Muscle of arm (tissue), 12 donors: ENCODE data around the gene UBA7. TPM values are rescaled to one million over a fixed set of nuclear protein-coding genes. Genes with fewer than 3 reads are reported as not detected.
"Not testable (repeated sequence)": the region's sequence is repeated elsewhere in the genome, so short reads cannot be mapped to it uniquely, and the experiment has no call there.

Source experiments
- DNase-seq: peaks from one replicate; pipeline ENCODE4 v3.0.0-alpha.2; 2013
- polyA plus RNA-seq, 12 donors: library from polyadenylated mRNA; unstranded; fragments of 120-200 nt; gene quantifications; one replicate each; pipeline ENCODE4 v1.2.1, GENCODE V29; 2013; ENCODE audit not compliant: insufficient read length in 12 of 12

UBA7 gene
- polyA plus RNA-seq, 12 donors = 15.0 to 33.7 (median 19.2) TPM; not detected in 1

DNA sequence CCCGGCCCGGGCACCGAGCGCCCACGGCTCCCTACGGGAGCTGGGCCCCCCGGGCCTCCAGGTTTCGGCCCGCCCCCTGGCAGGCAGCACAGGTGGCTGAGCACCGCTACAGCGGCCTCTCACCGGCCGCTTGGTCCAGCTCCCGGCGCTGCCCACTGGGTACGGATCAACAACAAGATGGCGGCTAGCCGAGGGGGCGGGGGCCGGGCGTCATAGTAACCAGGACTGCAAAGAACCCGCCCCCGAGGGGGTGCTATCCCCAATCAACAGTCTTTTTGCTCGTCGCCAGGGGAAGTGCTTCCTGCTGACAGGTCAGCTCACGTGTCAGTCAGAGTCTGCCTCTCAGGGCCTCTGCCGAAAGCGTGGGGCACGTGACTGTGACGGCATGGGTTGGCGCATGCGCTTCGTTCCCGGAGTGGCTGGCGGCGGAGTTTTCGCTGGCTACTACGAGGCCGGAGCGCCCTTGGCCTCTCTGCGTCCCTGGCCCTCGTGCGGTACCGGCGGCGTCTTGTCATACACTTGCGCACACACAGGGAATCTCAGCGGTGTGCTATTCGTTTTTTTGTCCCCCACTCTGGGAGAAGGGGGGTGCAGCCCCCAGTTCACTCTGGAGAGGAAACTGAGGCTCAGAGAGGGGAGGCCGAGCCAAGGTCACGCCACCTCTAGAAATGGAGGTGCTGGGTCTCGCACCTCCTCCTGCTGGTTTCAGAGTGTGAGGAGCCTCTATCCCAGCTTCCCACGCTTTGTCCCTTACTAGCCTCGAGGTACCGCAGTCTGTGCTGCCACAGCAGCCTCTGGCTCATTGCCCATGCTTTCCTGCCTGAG, 27.2 kb downstream of the UBA7 start, which contains the start of gene IP6K1:
Gene IP6K1 (minus strand): TSS at position 186 of the 825 bp plus-strand sequence. CDS start 38,502 bp downstream, outside the sequence.
- peak; percentile 100 for DNase-seq

DNA sequence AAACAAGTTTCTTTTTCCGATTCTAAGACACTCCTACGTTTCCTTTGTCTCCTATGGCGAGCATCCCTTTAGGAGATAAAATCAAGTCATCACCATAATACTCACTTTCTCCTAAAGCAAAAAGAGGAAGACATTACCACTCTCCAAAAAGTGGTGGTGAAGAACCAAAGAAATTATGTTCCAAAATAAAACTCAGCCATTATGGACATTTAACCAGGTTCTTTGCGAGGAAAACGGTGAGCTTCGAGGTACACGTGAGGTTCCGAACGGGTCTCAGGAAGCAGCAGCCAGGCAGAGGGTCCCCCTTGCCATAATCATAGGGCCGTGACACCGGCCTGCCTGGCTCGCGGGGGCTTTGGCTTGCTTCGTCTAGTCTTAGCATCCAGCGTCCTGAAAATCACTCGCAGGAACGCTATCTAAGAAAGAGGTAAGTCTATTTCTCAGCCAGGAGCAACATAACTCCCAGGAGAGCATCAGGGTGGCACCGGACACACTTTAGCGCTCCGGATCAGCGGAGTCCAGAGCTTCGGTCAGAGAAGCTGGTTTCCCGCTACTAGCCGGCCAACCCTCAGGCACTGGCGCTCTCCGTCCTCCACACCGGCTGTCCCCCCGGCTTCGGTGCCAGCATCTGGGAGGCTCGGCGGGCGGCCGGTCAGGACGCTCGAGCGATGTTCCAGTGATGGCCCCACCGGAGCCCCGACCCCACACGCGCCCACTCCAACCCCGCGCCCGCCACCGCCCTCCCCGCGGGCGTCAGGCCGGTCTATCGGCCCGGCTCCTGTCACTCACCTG, 28.0 kb downstream of the UBA7 start:
- peak; percentile 27 for DNase-seq

DNA sequence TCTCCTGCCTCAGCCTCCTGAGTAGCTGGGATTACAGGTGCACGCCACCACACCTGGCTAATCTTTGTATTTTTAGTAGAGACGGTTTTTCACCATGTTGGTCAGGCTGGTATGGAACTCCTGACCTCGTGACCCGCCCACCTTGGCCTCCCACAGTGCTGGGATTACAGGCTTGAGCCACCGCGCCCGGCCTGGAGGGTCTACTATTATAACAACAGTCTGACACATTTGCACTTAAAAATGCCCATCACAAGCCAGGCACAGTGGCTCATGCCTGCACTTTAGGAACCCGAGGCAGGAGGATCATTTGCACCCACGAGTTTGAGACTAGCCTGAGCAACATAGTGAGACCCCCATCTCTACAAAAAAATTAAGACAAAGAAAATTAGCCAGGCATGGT, 31.5 kb downstream of the UBA7 start:
- not testable (repeated sequence) for DNase-seq

DNA sequence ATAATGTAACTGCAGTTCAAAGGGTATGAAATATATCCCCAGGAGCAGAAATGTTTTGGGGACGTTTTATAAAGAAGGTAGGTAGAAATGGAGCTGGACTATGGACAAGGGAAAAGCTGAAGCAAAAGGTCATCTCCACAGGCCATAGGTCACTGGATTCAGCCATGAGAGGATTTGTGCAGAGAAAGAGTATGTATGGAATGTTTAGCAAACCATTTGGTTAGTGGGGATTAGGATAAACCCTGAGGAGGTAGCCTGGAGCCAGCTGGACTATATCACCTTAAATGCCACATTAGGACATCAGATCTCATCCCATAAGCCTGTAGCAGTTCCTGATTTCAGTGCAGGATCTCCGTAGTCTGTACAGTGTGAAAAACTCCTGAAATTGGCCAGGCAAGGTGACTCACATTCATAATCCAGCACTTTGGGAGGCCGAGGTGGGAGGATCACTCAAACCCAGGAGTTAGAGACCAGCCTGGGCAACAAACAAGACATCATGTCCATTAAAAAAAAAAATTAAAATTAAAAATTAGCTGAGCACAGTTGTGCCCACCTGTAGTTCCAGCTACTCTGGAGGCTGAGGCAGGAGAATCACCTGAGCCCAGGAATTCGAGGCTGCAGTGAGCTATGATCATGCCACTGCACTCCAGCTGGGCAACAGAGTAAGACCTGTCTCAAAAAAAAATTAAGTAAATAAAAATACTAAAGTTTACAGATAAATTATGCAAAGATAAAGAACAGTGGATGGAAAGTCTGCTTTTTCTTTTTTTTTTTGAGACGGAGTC, 32.1 kb downstream of the UBA7 start:
- DNase-seq = no peak

DNA sequence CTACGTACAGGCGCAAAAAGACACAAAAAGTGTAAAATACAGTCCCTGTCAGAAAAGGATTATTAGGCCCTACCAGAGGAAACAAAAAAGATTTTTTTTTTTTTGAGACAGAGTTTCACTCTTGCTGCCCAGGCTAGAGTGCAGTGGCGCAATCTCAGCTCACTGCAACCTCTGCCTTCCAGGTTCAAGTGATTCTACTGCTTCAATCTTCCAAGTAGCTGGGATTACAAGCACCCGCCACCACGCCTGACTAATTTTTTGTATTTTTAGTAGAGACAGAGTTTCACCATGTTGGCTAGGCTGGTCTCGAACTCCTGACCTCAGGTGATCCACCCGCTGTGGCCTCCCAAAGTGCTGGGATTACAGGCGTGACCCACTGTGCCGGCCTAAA, 32.8 kb downstream of the UBA7 start:
- not testable (repeated sequence) for DNase-seq

DNA sequence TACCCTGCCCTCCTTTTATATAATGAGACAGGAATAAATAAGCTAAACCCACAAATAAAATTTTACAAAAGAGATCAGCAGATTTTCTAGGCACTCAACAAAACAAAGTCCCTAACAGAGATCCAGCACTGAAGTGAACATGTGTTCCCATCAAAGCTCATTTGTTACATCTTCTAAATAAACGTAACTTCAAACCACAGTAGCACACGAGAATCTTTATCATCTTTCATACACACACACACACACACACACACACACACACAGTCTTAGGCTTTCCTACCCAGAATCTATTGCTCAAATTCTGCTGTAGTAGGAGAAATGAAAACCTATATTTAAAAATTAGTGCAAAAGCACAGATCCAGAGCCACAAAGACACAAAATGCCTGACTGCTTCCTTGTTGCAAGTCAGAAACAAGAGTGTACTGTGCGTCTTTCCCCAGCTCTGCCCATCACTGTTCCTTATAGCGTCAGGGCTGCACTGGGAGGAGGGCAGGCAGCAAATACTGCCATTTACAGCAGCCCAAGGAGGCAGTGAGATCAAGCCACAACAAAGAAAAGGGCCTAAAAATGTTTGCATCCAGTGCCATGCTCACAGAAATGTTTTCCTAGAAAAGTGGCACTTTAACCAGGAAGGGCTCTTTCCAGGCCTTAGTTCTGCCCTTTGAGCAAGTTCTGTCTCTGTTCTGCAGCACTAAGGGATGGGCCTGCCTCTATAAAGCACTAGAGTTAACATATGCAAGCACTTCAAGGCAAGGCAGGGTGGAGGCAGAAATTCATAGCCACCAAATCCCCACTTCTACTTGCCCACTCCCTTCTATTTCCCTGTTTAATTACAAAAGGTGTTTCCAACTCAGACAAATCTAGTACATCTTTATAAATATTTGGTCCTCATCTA, 33.4 kb downstream of the UBA7 start:
- no peak for DNase-seq

DNA sequence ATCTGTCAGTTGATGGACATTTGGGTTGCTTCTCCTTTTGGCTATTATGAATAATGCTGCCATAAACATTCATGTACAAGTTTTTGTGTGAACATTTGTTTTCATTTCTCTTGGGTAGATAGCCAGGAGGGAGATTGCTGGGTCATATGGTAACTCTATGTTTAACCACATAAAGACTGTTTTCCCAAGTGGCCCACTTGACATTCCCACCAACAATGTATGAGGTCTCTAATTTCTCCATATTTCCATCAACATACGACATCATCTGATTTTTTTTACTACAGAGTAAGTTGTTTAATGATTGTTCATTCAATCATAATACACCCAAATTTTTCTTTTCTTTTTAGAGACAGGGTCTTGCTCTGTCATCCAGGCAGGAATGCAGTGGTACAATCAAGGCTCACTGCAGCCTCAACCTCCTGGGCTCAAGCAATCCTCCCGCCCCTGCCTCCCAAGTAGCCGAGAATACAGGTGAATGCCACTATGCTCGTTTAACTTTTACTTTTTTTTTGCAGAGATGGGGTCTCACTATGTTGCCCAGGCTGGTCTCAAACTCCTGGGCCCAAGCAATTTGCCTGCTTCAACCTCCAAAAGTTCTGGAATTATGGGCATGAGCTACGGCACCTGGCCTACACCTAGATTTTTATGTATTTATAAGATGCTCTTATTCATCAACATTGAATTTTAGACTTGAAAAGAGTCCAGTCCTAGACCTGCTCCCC, 34.2 kb downstream of the UBA7 start:
- no peak for DNase-seq

DNA sequence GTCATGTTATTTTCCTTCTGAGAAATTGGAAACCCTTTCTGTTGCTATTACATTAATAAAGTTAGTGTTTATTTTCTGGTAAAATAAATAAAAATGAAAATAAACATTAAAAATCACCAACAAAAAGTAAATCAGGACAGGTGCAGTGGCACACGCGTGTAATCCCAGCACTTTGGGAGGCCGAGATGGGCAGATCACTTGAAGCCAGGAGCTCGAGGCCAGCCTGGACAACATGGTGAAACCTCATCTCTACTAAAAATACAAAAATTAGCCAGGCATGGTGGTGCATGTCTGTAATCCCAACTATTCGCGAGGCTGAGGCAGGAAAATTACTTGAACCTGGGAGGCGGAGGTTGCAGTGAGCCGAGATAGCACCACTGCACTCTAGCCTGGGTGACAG, 37.7 kb downstream of the UBA7 start:
- DNase-seq = not testable (repeated sequence)

DNA sequence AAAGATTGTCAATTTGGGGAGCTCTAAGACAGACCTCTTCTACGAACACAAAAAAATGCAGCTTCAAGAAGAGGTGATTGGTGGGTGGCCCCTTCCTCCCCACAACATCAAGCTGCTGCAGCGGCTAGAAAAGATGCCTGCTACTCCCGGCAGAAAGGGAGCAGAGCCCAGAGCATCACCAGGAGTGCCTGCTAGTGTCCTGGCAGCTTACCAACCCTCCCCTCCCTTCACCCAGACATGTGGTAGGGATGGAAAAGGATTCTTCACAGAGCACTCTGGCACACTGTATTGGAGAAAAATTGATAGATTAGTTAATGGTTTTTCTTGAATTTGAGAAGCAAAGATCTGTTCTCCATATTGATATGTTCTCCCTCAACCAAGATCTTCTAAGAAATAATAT, 38.2 kb downstream of the UBA7 start:
- DNase-seq = no peak

DNA sequence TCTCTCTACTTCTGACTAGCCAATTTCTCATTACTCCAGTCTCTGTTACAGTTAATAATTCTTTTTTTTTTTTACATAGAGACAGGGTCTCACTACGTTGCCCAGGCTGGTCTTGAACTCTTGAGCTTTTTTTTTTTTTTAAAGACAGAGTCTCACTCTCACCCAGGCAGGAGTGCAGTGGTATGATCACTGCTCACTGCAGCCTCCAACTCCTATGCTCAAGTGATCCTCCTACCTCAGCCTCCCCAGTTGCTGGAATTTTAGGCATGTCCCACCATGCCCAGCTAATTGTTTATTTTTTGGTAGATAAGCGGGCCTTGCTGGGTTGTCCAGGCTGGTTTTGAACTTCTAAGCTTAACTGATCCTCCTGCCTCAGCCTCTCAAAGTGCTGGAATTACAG, 41.0 kb downstream of the UBA7 start:
- DNase-seq = no peak

DNA sequence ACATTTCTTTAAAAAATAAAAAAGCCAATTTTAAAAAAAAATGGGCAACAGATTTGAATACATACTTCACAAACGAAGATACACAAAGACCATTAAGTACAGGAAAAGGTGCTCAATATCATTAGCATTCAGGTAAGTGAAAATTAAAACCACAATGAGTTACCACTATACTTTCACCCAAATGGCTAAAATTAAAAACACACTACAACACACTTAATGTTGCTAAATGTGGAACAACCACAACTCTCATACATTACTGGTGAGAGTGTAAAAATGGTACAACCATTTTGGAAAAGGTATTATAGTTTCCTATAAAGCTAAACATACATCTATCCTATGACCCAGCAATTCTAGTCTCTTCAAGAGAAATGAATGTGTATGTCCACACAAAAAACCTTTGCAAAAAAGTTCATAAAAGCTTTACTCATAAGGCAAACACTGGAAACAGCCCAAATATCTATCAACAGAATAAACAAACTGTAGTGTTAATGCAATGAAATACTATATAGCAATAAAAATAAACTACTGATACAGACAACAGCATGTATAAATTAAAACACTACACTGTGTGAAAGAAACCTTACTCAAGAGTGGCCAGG, 42.3 kb downstream of the UBA7 start:
- DNase-seq = no peak

DNA sequence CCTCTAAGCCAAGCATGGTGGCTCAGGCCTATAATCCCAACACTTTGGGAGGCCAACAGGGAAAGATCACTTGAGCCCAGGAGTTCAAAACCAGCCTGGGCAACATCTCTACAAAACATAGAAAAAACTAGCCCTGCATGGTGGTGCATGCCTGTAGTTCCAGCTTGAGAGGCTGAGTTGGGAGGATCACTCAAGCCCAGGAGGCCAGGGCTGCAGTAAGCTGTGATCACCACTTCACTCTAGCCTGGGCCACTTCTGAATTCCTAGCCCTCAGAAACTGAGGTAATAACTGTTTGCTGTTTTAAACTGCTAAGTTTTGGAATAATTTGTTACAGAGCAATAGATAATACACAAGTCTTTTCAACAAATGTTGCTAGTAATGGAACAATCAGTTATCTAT, 43.8 kb downstream of the UBA7 start:
- no peak for DNase-seq

DNA sequence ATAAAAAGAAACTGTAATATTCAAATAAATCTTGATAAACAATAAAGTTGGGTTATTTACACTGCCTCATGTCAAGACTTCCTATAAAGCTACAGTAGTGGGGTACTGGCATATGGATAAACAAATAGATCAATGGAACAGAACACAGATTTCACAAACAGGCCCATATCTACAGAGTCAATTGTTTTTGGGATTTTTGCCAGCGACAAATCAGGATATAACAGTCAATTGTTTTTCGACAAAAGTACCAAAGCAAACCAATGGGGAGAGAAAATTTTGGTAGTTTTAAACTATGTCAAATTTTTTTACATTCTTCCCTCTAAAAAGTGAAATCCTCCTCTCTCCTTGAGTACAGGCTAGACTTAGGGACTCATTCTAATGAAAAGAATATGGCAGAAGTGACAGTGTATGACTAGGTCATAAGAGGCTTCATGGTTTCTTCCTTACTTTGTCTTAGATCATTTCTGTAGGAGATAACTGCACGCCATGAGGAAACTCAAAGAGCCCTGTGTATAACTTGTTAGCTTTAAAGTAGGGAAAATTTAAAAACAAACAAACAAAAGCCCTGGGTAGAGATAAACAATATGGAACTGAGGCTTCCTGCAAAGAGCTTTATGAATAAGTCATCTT, 44.4 kb downstream of the UBA7 start:
- DNase-seq = no peak

DNA sequence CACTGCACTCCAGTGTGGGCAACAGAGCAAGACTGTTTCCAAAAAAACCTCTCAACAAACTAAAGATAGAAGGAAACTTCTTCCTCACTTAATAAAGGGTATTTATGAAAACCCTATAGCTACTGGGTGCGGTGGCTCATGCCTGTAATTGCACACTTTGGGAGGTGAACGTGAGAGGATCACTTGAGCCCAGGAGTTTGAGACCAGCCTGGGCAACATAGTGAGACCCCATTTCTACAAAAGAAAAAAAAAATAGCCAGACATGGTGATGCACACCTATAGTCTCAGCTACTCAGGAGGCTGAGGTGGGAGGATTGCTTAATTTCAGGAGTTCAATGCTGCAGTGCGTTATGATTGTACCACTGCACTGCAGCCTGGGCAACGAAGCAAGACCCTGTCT, 49.8 kb downstream of the UBA7 start:
- no peak for DNase-seq

DNA sequence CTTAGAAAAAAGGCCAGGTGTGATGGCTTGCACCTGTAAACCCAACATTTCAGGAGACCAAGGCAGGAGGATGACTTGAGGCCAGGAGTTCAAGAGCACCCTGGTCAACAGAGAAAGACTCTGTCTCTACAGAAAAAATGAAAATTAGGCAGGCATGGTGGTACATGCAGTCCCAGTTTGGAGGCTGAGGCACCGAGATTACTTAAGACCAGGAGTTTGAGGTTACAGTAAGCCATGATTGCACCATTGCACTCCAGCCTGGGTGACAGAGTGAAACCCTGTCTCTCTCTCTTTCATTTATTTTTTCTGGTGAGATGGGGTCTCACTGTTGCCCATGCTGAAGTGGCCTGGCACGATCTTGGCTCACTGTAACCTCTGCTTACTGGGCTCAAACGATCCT, 52.1 kb downstream of the UBA7 start:
- no peak for DNase-seq

DNA sequence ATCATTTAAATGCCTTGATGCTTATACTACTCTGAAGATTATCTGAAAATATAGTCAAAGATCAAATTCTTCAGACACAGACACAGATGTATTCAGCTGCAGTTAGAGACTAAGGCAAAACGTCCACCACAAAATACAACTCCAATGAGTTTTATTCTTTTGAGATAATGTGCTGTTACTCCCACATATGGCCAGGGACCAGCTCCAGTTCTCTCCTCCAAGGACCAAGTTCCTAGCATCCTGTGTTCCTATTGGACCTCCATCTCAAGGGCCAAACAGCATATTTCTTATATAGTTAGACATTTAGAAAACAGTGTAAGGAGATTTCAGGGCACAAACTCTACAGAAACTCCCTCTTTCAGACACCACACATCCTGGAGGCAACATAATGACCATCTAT, 54.5 kb downstream of the UBA7 start:
- DNase-seq = no peak

DNA sequence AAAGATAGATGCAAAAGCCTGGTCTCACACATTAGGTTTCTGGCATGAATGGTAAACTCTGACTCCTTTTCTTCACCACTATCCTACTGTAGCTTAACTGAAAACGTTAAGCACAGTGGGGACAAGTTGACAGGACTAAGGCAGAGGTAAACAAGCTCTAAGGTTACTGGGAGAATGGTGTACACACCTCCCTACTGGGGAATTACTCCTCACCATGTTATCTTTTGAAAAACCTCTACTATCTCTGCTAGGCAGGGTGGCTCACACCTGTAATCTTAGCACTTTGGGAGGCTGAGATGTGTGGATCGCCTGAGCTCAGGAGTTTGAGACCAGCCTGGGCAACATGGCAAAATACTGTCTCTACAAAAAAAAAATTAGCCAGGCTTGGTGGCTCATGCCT, 56.6 kb downstream of the UBA7 start:
- no peak for DNase-seq

DNA sequence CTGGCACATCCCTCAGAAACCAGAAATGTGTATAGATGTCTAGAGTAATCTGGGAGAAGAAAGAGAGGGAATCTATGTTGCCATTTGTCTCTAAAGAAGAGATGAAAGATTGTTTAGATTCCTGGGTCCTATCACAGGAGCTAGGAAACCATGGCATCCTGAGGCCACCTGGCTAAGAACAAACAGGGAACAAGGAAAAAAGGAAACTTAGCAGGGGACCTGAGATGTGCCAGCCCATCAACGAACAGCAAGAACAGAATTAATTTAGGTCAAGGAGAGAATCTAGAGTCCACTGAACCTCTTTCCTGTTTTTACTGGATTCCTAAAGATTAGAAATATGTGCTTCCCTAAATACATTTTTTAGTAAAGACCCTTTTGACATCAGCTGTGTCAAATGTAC, 57.7 kb downstream of the UBA7 start:
- DNase-seq = no peak
